Measurements from ENCODE around the gene DDHD1.
A peak's percentile ranks its signal among the peaks of the same experiment; 100 is the strongest.
"Not testable (repeated sequence)": the region's sequence is repeated elsewhere in the genome, so short reads cannot be mapped to it uniquely, and the experiment has no call there.

The DDHD1 gene

GRCh38 chr14:53152184-53152886 is 788 bp downstream of the DDHD1 start:
- DNase-seq (ENCODE audit: low read depth): peak; percentile 63

DNA sequence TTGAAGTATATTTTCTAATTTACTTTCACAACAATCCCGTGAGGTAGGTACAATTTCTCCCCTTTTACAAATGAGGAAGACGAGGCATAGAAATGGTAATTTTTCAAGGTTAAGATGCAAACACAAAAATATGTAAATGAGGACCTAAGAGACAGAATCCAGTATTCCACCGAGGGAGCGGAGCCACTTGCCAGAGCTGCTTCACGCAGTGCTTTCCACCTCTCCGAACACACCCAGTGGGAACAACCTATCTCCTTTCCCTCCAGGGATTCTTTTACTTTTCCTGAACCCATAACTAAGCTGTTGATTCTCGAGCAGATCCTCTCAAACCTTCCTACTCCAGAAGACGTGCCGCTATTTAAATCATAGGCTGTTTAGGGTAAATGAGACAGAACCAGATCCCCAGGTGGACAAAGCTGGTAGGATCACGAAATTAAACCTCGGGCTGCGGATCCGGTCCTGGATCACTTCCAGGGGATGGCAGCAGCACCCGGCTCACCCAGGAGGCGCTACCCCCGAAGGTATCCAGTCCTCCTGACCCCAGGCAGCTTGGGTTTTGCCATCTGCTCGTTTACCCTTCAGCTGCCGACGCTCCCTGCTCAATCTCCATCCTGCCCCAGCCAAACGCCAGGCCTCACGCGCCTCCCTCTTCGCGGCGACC is 1.5 kb downstream of the DDHD1 start:
- DNase-seq (ENCODE audit: low read depth): peak; percentile 32

- no peak for DNase-seq (ENCODE audit: low read depth)
These were observed 3.3 kb downstream of the DDHD1 start for GRCh38 chr14:53149668-53150316.

DNA sequence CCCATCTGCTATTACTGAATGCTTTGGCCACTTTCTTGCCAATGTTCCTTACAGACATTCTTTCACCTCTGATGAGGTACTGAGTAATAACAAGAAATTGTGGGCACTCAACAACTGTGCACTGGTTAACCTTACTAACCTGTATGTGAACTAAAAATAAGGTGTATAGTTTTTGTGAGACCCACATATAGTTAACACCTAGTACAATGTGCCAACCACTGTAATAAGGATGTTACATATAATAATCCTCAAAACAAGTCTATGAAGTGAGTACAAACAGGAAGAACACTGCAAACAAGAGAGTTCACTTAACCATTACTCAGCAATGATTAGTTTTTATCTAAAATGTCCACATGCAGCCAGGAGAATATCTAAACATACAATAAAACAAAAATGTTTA is 4.5 kb downstream of the DDHD1 start:
- no peak for DNase-seq (ENCODE audit: low read depth)

GRCh38 chr14:53147893-53148292 is 5.2 kb downstream of the DDHD1 start:
- no peak for DNase-seq (ENCODE audit: low read depth)

- no peak for DNase-seq (ENCODE audit: low read depth)
These were observed 5.9 kb downstream of the DDHD1 start for GRCh38 chr14:53147208-53147607.

DNA sequence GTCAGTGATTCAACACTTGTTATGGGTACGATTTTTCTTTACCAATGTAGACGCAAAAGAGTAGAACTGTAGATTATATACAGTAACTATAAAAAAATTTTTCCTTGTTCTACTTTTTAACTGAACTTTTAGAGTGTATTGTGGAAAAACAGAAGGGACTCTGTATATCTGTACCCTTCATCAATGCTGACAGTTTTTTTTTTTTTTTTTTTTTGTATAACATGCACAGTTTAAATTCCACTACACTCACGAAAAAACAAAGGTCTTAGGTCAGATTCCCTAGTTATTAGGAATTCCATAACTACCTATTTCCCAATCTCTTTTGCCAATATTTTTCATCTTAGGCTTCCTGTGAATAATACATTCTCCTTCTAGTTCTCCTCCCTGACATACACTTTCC is 6.4 kb downstream of the DDHD1 start:
- DNase-seq (ENCODE audit: low read depth): no peak

GRCh38 chr14:53144244-53144643 is 8.9 kb downstream of the DDHD1 start:
- no peak for DNase-seq (ENCODE audit: low read depth)

GRCh38 chr14:53140585-53140984 is 12.5 kb downstream of the DDHD1 start:
- DNase-seq (ENCODE audit: low read depth): no peak

- DNase-seq (ENCODE audit: low read depth): no peak
These were observed 15.4 kb downstream of the DDHD1 start for GRCh38 chr14:53137568-53138203.

GRCh38 chr14:53130491-53130890 is 22.6 kb downstream of the DDHD1 start:
- not testable (repeated sequence) for DNase-seq (ENCODE audit: low read depth)

DNA sequence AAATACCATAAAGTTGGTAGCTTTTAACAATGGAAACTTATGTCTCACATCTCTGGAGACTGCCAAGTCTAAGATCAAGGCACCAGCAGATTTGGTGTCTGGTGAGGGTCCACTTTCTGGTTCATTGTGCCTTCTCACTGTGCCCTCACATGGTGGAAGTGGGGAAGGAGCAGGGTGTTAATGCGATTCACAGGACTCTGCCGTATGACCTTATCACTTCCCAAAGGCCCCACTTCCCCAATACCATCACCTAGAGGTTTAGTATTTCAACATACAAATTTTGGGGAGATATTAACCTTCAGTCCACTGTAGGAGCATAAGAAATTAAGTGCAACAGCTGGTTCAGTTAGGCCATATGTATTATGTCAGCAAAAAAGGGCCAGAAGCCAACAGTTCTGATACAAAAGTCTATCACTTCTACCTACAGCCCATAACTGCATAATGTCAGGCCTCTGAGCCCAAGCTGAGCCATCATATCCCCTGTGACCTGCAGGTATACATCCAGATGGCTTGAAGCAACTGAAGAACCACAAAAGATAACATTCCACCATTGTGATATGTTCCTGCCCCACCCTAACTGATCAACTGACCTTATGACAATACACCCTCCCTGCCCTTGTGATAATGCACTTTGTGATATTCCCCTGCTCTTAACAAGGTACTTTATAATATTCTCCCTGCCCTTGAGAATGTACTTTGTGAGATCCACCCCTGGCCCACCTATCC is 24.7 kb downstream of the DDHD1 start:
- DNase-seq (ENCODE audit: low read depth): no peak

DNA sequence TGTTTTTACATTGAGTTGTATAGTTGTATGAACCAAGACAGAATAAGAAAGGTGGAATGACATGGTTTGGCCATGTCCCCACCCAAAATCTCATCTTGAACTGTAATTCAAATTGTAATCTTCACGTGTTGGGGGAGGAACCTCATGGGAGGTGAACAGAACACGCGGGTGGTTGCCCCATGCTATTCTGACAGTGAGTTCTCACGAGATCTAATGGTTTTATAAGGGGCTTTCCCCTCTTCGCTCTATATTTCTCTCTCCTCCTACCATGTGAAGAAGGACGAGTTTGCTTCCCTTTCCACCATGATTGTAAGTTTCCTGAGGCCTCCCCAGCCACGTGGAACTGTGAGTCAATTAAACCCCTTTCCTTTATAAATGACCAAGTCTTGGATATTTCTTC is 25.3 kb downstream of the DDHD1 start:
- DNase-seq (ENCODE audit: low read depth): no peak

GRCh38 chr14:53127151-53127550 is 26.0 kb downstream of the DDHD1 start:
- no peak for DNase-seq (ENCODE audit: low read depth)

GRCh38 chr14:53126731-53127130 is 26.4 kb downstream of the DDHD1 start:
- no peak for DNase-seq (ENCODE audit: low read depth)

DNA sequence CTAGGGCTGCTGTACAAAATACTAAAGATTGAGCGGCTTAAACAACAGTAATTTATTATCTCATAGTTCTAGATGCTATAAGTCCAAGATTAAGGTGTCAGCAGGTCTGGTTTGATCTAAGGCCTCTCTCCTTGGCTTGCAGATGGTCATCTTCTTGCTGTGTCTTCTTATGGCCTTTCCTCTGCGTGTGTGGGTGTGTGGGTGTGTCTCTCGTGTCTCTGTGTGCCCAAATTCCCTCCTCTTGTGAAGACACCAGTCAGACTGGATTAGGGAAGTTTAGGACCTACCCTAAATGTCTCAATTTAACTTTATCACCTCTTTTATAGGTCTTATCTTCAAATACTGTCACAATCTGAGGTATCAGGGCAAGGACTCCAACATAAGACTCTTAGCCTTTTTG is 28.3 kb downstream of the DDHD1 start:
- DNase-seq (ENCODE audit: low read depth): no peak

- not testable (repeated sequence) for DNase-seq (ENCODE audit: low read depth)
These were observed 31.7 kb downstream of the DDHD1 start for GRCh38 chr14:53121419-53121818.

DNA sequence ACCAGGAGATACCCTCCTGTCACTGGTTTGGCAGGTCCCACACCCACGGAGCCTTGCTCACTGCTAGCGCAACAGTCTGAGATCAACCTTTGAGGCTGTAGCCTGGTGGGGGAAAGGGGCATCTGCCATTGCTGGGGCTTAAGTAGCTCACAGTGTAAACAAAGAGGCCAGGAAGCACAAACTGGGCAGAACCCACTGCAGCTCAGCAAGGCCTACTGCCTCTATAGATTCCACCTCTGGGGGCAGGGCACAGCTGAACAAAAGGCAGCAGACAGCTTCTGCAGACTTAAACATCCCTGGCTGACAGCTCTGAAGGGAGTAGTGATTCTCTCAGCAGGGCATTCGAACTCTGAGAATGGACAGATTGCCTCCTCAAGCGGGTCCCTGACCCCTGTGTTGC is 35.6 kb downstream of the DDHD1 start:
- DNase-seq (ENCODE audit: low read depth): not testable (repeated sequence)

DNA sequence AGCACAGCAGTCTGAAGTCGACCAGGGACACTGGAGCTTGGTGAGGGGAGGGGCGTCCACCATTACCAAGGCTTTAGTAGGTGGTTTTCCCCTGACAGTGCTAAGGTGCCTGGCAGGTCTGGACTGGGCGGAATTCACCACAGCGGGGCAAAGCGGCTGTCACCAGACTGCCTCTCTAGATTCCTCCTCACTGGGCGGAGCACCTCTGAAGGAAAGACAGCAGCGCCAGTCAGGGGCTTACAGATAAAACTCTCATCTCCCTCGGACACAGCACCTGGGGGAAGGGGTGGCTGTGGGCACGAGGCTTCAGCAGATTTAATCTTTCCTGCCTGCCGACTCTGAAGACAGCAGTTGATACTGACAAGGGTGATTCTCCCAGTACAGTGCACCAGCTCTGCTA is 39.1 kb downstream of the DDHD1 start:
- no peak for DNase-seq (ENCODE audit: low read depth)

GRCh38 chr14:53110096-53110495 is 43.0 kb downstream of the DDHD1 start:
- no peak for DNase-seq (ENCODE audit: low read depth)

- peak; percentile 33 for DNase-seq (ENCODE audit: low read depth)
These were observed 43.8 kb downstream of the DDHD1 start for GRCh38 chr14:53109105-53110041.
